ENCODE results near the gene SUSD4.
A peak's percentile ranks its signal among the peaks of the same experiment; 100 is the strongest.

The SUSD4 gene

GRCh38 chr1:223177681-223178080 is 186.3 kb downstream of the SUSD4 start:
- no peak overlapping the region for H3K4me3 ChIP-seq (ENCODE audit: control insufficient read depth, low read depth, low read length)
- no peak for DNase-seq (ENCODE audit: low read depth)
- no peak for TF ChIP-seq CTCF (IDR thresholded peaks at IDR 0.05; ENCODE audit: control insufficient read depth, insufficient read depth, low read depth, low read length, missing control alignments)

GRCh38 chr1:223176437-223176836 is 187.5 kb downstream of the SUSD4 start:
- DNase-seq (ENCODE audit: low read depth), result no peak
- no peak overlapping the region for H3K4me3 ChIP-seq (ENCODE audit: control insufficient read depth, low read depth, low read length)
- no peak for TF ChIP-seq CTCF (IDR thresholded peaks at IDR 0.05; ENCODE audit: control insufficient read depth, insufficient read depth, low read depth, low read length, missing control alignments)

- DNase-seq (ENCODE audit: low read depth), result no peak
- TF ChIP-seq CTCF (IDR thresholded peaks at IDR 0.05; ENCODE audit: control insufficient read depth, insufficient read depth, low read depth, low read length, missing control alignments), result no peak
- no peak overlapping the region for H3K4me3 ChIP-seq (ENCODE audit: control insufficient read depth, low read depth, low read length)
These were observed 188.3 kb downstream of the SUSD4 start for GRCh38 chr1:223175633-223176032.

GRCh38 chr1:223175032-223175431 is 188.9 kb downstream of the SUSD4 start:
- DNase-seq (ENCODE audit: low read depth), result no peak
- no peak overlapping the region for H3K4me3 ChIP-seq (ENCODE audit: control insufficient read depth, low read depth, low read length)
- TF ChIP-seq CTCF (IDR thresholded peaks at IDR 0.05; ENCODE audit: control insufficient read depth, insufficient read depth, low read depth, low read length, missing control alignments), result peak; percentile 33
